GM21390 (cell line): Measurements from ENCODE around the gene NXPH2.
"Not testable (repeated sequence)": the region's sequence is repeated elsewhere in the genome, so short reads cannot be mapped to it uniquely, and the experiment has no call there.

Experiments used
- ATAC-seq: cut with Tn5 transposase; IDR thresholded peaks from one replicate; pipeline ENCODE4 v1.9.1; 2021; ENCODE audit not compliant: unreplicated experiment

The NXPH2 gene

GRCh38 chr2:138757384-138757783, 22.8 kb downstream of the NXPH2 start:
- ATAC-seq: no peak

DNA sequence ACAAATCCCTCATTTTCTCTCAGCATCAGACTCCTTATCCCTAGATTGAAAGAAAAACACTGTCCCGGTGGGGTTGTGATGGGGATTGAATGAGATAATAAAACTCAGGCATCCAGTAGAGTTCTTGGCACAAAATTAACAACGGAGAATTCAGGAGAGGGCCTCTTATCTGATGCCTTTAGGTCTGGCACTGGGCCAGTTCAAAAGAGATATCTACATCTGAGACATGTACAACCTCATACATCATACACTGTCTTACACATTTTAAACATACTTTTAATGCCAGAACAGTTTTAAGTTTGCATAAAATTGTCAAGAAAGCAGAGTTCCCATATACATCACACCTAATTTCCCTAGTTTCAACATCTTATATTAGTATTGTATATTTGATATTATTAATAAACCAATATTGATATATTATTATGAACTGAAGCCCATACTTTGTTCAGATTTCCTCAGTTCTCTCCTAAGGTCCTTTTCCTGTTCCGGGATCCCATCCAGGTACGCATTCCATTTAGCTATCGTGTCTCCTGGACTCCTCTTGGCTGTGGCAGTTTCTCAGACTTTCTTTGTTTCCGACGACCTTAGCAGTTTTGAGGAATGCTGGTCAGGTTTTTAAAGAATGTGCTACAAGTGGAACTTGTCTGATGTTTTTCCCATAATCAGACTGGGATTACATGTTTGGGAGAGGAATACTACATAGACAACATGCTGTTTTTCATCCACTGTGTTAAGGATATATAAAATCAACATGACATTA, 27.8 kb downstream of the NXPH2 start:
- no peak for ATAC-seq

GRCh38 chr2:138744713-138745112, 35.5 kb downstream of the NXPH2 start:
- ATAC-seq: no peak

- ATAC-seq: no peak
Measured at GRCh38 chr2:138742441-138743057, 37.6 kb downstream of the NXPH2 start.

GRCh38 chr2:138741851-138742250, 38.3 kb downstream of the NXPH2 start:
- ATAC-seq: no peak

- not testable (repeated sequence) for ATAC-seq
Measured at GRCh38 chr2:138737009-138737554, 43.1 kb downstream of the NXPH2 start.

DNA sequence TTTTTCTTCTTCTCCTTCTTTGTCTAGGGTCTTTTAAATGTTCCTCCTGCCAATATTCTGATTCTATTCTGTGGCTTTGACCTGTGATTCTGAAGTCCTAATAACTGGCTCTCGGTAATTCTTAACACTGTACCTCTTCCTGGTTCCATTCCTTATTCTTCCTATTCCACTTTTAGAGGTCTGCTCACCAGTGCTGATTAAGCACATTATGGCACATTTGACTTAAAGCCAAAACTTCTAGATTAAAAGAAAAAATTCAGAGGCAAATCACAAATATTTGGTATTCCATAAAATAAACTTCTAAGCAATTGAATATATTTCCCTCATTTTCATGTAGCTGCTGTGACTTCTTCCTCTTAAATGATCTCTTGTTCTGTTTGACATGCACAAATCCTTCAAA, 47.5 kb downstream of the NXPH2 start:
- no peak for ATAC-seq

DNA sequence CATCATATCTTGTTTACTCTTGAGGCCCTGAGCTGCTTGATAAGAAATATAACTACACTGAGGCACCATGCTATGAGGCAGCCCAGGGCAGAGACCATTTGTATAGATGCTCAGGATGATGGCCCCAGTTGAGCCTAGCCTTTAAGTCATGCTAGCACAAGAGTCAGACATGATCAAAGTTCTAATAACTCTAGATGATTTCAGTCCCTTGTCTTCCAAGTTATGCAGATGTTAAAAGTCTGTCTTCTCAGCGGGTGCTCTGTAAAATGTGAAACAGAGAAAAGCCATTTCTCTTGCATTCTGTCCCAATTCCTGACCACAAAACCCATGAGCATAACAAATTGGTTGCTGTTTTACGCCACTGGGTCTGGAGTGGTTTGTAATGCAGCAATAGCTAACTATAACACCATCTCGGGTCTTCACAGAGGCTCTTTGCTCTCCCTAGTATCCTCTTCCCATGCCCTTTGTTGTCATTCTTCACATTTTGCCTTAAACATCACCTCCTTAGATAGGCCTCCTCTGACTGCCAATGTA, 49.6 kb downstream of the NXPH2 start:
- peak; percentile 77 for ATAC-seq

DNA sequence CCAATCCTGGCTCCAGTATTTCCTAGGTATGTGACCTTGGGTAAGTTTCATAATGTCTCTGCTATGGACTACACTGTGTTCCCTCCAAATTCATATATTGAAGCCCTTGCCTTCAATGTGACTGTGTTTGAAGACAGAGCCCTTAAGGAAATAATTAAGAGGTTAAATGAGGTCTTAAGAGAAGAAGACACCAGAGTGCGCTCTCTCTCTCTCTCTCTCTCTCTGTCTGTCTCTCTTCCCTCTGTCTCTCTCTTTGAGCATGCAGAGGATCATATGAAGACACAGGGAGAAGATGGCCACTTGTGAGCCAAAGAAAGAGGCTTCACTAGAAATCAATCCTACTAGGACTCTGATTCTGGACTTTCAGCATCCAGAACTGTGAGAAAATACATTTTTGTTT, 52.2 kb downstream of the NXPH2 start:
- no peak for ATAC-seq

GRCh38 chr2:138726681-138727080, 53.5 kb downstream of the NXPH2 start:
- ATAC-seq: no peak

GRCh38 chr2:138724729-138725459, 55.3 kb downstream of the NXPH2 start:
- no peak for ATAC-seq

- no peak for ATAC-seq
Measured at GRCh38 chr2:138724327-138724726, 55.9 kb downstream of the NXPH2 start.

DNA sequence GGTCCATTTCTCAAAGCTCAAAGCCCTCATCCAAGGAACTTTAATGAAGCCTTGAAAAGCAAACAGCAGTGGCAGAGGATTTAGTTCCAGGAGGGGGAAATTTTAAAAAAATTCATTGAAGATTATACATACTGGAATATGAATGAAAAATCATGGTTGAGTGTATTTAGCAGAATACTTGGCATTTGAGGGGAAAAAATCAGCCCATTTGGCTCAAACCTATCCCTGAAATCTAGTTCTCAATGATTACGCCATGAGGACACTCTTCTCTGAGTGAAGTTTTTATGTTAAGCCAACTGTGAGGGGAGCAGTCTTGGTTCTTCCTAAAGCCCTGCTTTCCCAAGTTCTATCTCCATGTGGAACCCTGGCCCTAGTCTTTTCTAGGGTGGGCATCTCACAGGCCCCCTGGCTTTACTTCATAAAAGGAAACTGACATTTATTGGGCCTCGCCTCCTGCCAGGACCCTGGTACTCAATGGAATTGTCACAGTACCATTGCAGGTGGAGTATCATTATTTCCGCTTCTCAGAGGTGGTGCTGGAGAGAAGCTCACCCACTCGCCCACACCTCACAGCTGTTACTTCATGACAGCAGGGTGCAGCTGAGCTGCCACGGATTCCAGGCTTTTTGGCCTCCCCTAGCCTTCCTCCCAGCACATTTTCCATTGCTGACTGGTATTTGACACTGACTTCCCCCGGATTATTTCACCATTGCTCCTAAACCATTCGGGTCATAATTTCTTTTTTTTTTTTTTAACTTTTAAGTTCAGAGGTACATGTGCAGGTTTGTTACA, 56.8 kb downstream of the NXPH2 start:
- ATAC-seq: no peak

DNA sequence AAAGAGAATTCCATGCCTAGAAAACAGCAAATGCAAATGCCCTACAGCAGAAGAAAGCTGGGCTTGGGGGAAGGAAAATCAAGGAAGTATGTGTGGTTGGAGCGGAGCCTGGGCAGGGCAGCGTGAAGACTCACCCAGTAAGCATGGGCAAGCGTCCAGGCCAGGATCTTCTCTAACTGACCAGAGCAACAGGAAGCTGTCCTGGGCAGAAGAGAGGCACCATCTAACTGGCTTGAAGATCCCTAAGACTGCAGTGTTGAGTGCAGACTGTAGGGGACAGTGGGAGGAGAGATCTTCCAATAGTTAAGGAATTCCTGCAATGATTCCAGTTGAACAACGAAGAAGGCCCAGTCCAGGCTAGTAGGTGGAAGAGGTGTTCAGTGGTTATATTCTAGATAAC, 57.9 kb downstream of the NXPH2 start:
- ATAC-seq: no peak

- ATAC-seq: no peak
Measured at GRCh38 chr2:138720035-138720838, 60.0 kb downstream of the NXPH2 start.

DNA sequence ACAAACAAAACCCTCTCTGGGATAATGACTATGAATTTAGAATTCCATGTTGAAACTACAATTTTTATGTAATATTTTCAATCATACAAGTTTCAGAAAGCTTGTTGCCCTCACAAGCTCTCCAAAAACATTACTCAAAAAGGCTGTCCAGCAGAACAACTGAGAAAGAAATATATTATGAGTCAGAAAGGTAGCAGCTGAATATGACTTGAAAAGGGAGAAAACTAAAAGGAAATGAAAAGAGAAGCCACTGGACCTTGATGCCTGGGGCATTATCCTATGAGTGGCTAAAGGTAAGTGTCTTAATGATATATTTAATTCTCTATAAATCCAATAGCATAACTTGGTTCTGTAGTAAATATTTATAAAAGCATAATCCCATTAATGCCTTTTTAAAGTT, 61.8 kb downstream of the NXPH2 start:
- peak; percentile 66 for ATAC-seq

- no peak for ATAC-seq
Measured at GRCh38 chr2:138716183-138716582, 64.0 kb downstream of the NXPH2 start.

DNA sequence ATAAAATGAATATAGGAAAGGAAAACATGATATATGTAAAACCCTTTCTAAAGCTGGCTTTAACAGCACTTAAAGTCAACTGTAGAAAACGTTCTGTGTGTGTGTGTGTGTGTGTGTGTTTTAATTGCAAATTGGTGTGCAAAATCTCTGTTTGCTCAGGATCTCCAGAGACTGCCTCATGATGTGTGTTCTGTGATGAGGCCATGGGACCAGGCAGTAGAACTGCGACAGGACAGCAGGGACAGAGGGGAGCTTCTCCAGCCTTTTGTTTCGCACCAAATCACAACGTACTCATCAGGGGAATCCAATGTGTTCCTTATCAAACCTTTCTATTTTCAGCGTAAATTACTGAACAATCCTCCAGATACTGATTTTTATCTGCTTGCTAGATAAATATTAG, 66.7 kb downstream of the NXPH2 start:
- no peak for ATAC-seq

DNA sequence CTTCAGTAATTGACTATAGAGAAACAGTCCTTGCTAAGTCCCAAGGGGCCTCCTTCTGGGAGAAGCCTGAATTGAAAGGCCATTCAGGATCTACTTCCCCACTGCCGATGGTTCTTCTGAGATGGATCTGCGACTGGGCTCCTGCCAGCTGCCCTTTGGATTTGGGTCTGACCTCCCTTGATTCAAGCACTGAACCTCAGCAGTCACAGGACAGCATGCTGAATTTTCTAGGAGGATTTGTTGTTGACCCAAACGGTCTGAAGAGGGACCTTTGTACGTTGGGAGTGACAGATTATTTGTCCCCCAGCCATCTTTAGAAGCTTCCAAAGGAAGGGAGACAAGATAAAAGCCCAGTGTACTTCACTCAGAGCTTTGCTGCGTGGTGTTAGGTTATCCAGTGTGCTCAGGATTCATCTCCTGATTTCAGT, 67.1 kb downstream of the NXPH2 start:
- ATAC-seq: no peak
